Activated gamma-delta T cell treated with Interleukin-2 at 50 U/mL for 16 hours (primary cell): ENCODE data around the gene OR2B6.
"Not testable (repeated sequence)": the region's sequence is repeated elsewhere in the genome, so short reads cannot be mapped to it uniquely, and the experiment has no call there.

ENCODE experiments used
- DNase-seq: peaks from one replicate; pipeline ENCODE4 v3.0.0-alpha.2; 2020

Gene OR2B6

DNA sequence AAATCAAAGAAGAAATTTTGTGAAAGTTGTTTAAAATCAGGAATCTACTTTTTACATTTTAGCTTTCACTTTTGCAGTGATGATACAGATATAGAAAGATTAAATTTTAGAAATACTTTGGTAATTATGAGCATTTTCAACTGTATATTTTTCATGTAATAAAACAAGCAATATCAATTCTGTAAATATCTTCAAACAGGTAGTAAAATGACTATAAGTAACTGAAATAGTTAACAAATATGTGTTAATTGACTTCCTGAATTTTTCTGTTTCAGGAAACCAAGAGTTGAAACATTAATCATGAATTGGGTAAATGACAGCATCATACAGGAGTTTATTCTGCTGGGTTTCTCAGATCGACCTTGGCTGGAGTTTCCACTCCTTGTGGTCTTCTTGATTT, at the start of gene OR2B6:
Gene OR2B6 (plus strand): TSS at position 301 of the 400 bp plus-strand sequence. CDS start 0 bp downstream, at position 301.
- DNase-seq: no peak

DNA sequence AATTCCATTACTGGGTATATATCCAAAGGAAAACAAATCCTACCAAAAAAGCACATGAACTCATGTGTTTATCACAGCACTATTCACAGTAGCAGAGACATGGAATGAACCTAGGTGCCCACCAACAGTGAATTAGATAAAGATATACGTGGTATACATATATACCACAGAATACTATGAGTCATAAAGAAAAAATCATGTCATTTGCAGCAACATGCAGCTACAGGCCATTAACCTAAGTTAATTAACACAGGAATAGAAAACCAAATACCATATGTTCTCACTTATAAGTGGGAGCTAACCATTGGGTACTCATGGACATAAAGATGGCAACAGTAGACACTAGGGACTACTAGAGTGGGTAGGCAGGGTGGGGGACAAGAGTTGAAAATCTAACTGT, 49.0 kb upstream of the OR2B6 start:
- no peak for DNase-seq

DNA sequence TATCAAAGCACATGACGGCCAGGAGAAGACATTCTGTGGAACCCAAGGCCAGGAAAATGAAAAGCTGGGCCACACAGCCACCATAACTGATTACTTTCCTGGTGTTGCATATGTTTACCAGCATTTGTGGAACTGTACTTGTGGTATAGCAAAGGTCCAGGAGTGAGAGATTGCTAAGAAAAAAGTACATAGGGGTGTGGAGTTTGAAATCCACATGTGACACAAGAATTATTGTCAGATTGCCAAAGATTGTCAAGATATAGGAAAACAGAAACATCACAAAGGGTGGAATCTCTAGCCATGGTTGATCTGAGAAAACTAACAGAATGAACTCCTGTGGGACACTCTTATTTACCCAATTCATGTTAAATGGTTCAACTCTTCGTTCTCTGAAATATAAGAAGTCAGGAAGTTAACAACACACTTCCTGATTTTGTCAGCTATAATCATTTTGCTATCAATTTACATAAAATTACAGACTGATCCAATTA, 45.0 kb upstream of the OR2B6 start, which contains the start of gene OR2B2:
Gene OR2B2 (minus strand): TSS at position 441 of the 491 bp plus-strand sequence. CDS start 77 bp downstream, at position 364.
- DNase-seq: no peak

DNA sequence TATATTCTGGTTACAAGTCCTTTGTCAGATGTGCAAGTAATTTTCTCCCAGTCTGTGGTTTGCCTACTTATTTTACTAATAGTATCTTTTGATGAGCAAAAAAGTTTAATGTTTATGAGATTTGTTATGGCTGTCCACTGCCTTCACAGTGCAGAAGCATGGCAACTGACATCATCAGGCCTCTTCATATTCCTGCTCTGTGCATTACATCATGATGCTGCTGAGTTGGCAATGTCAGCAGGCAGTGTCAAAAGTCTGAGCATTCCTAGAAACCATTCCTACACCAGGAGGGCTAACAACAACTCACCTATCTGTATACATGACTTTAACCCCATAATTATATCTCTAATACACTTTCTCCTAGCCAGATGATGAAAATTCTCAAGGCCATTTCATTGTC, 34.1 kb upstream of the OR2B6 start:
- no peak for DNase-seq

DNA sequence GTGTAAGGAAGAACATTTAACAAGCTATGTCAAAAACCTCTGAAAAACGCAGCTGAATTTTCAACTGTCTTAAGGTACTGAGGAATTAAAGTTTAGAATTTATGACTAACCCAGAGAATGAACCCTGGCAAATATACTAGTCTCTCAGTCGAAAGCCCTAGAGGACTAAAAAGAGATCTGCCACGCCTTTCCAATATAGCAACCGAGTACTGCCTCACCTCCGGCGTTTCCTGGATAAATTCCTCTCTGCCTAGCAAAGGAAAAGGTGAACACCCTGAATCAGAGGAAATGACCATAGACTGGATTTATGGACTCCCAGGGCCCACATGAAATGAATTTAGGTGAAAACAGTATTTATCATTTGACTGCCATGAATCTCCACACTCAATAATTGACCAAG, 32.9 kb upstream of the OR2B6 start:
- no peak for DNase-seq

DNA sequence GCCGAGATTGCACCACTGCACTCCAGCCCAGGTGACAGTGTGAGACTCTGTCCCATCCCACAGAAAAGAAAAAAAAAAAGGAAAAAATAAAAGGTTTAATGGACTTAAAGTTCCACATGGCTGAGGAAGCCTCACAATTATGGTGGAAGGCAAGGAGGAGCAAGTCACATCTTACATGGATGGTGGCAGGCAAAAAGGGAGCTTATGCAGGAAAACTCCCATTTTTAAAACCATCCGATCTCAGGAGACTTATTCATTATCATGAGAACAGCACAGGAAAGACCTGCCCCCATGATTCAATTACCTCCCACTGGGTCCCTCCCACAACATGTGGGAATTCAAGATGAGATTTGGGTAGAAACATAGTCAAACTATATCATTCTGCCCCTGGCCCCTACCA, 29.0 kb upstream of the OR2B6 start:
- not testable (repeated sequence) for DNase-seq

DNA sequence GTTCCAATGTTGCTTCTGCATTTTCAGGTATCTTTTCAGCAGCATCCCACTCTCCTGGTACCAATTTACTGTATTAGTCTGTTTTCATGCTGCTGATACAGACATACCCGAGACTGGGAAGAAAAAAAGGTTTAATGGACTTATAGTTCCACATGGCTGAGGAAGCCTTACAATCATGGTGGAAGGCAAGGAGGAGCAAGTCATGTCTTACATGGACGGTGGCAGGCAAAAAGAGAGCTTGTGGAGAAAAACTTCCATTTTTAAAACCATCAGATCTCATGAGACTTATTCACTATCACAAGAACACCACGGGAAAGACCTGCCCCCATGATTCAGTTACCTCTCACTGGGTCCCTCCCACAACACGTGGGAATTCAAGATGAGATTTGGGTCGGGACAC, 27.1 kb upstream of the OR2B6 start:
- DNase-seq: not testable (repeated sequence)

DNA sequence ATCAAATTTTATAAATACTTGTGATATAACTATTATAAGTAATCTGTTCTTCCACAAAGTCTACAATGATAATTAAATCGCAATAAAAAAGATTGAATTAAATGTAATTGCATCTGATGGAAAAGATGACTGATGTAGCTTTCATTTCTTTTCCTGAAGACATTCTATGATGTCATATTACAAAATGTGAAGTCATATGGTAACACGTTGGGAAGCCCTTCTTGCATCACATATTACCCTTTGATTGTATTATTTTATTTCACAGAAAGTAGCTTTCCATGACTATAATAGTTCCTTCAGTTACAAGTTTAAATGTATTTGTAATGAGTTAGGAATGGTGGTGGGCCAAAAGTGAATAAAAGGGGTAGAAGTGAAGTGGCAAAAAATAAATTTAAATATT, 25.8 kb upstream of the OR2B6 start:
- DNase-seq: no peak

DNA sequence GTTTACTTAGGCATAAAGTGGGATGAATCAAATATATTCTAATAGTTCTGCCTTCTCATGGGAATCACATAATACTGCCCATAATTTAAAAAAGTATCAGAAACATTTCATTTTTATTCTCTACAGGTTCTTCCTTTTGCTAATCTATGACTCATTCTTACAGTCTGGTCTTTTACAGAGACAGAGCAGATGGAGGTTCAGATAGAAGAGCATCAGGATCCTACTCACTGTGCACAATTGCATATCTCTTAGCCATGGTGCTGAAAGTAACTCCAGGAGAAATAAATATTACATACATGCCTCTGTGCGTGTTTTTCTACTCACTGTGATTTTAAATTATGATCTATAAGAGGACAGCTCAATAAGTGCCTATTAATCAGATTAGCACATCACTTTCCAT, 16.3 kb upstream of the OR2B6 start:
- no peak for DNase-seq

DNA sequence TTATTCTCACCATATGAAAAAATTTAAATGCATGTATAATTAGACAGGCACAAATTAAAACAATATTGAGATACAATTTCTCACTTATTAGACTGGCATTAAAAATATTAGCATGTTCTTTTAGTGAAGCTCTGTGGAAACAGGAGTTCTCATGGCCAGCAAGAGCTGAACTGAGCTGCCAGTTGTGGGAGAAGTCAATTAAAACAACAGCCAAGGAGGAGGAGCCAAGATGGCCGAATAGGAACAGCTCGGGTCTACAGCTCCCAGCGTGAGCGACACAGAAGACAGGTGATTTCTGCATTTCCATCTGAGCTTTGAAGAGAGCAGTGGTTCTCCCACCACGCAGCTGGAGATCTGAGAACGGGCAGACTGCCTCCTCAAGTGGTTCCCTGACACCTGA, 14.0 kb upstream of the OR2B6 start:
- not testable (repeated sequence) for DNase-seq

DNA sequence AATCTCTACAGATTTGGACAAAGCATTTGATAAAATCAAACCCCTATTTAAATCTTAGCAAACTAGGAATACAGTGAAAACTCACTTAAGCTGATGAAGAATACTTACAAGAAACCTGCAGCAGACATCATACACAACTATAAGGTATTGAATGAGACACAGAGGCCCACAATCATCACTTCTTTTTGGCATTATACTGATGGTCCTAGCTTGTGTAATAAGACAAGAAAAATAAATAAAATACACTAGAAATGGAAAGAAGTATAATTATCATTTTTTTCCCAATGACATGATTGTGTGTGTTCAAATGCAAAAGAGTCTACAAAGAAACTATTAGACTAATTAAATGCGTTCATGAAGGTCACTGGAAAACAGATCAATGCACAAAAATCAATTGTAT, 8.8 kb upstream of the OR2B6 start:
- DNase-seq: no peak

DNA sequence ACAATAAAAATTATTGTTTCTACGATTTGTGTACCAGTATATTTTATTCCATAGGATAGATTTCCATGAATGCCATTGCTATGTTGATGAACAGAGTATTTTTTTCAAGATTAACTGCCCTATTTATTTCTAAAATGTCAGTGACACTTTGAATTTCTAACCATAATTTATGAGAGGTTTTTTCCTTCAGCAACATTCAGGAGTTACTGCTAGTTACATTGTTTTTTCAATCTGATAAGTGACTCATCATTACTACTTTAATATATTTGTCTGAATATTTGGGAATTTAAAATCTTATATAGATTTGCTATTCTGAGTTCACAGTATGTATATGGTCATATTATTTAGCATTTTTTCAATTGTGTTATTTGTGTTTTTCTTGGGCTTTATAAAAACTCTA, 6.0 kb upstream of the OR2B6 start:
- DNase-seq: no peak

DNA sequence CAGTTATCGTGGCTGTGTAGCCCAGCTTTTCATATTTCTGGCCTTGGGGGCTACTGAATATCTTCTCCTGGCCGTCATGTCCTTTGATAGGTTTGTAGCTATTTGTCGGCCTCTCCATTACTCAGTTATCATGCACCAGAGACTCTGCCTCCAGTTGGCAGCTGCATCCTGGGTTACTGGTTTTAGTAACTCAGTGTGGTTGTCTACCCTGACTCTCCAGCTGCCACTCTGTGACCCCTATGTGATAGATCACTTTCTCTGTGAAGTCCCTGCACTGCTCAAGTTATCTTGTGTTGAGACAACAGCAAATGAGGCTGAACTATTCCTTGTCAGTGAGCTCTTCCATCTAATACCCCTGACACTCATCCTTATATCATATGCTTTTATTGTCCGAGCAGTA, 475 bp downstream of the OR2B6 start:
- no peak for DNase-seq

DNA sequence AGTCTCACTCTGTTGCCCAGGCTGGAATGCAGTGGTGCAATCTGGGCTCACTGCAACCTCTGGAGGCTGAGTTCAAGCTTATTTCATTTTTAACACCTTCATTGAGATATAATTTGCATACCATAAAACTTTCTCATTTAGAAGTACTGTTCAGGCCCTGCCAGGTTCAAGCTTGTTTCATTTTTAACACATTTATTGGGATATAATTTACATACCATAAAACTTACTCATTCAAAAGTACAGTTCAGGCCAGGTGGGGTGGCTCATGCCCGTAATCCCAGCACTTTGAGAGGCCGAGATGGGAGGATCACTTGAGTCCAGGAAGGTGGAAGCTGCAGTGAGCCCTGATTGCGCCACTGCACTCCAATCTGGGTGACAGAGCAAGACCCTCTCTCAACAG, 5.5 kb downstream of the OR2B6 start:
- no peak for DNase-seq

DNA sequence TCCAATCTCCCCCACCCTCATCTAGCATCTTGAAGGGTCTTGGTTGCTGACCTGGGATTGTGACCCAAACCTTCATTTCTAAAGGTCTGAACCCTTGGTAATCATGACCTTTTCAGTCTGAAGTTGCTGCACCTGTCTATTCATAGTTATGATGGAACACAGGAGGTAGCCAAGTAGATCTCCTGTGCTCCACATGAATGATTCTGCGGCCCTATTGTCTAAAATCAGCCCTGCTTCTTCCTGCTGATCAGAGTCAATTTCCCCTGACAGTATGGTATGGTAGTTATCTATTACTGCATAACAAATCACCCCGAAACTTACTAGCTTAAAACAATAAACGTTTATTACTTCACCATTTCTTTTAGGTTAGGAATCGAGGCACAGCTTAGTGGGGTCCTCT, 9.0 kb downstream of the OR2B6 start:
- DNase-seq: no peak

DNA sequence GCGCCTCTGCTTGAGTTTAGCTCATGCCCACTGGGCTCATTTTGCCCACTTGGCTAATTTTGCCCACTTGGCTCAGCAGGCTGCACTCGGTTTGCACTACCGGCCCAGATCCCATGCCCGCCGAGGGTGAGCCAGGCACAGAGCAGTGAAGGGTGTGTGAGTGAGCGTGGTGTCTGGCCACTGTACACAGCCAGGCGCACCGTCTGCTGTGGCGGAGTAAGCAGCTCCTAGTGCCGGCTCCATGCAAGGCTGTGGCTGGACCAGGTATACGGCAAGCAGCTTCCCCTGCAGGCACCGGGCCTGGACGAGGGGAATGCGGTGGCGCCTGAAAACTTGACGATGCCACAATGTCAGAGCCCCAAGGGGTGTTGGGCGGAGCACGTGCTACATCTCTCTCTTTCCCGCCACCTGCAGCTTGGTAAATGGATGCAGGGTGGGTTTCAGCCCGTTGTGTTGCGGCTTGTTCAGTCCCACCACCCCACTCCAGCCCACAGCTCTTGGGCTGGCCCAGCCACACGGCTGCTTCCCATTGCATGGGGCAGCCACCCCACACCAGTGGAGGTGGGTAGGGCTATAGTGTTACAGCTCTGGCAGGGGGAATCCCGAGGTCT, 9.9 kb downstream of the OR2B6 start:
- no peak for DNase-seq

DNA sequence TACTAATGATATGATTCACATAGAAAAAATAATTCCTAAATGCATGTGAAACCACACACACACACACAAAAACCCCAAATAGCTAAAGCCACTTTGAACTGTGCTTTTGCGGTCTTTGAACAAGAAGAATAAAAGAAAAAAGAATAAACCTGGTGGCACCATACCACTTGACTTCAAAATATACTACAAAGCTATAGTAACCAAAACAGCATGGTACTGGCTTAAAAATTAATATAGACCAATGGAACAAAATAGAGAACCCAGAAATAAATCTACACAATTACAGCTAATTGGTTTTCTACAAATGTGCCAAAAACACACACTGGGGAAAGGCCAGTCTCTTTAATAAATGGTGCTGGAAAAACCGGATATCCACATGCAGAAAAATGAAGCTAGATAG, 13.4 kb downstream of the OR2B6 start:
- DNase-seq: no peak

DNA sequence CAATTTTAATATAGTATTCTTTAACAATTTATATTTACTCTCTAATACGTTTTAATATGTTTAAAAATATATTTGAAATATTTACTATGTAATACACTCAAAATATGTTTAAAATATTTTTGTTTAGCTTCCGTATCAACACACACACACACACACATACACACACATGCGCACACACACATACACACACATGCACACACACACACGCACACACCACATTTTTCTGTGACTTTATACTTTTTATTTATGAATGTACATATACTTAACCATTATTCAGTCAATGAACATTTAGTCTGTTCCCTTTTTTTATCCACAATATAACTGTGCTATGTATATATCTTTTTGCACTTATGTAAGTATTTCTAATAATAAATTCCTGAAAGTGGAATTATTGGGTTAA, 15.7 kb downstream of the OR2B6 start:
- DNase-seq: no peak

DNA sequence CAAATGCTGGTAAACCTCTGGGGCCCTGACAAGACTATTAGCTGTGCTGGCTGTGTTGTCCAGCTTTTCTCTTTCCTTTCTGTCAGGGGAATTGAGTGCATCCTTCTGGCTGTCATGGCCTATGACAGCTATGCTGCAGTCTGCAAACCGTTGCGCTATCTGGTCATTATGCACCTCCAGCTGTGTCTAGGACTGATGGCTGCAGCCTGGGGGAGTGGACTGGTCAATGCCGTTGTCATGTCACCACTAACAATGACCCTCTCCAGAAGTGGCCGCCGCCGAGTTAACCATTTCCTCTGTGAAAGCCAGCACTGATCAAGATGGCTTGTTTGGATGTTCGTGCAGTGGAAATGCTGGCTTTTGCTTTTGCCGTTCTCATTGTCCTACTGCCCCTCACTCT, 20.3 kb downstream of the OR2B6 start:
- no peak for DNase-seq

DNA sequence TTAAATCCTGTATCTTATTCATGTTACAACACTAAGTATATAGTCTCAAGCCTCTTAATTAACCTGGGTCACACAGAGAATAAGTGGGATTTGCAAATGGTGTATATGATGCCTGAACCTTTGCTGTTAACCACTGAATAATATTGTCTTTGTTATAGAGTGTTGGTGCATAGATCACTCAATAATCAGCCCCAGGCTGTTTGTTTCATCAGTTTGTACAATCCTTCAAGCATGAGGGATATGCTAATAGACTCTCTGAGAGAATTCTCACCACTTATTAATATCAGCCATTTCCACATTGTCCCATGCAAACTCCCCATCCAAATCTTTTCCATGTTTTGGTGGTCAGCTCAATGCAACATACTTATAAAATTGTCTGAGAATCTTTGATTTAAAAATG, 21.7 kb downstream of the OR2B6 start:
- DNase-seq: no peak

DNA sequence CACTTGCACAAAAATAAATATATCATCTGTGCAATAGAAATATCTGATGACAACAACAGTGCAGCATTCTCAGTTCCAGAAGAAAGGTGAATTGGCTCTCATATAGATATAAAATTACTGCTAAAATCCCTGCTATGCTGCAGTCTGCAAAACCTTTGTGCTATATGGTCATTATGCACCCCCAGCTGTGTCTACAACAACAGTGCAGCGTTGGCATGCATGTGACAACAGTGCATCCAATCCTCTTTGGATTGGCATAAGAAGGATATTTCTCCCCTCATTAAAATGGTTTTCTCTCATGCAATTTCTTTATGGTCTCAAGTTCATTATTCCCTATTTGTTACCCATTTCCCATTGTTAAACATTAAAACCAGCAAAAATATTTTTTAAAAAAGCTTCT, 23.1 kb downstream of the OR2B6 start:
- DNase-seq: no peak

DNA sequence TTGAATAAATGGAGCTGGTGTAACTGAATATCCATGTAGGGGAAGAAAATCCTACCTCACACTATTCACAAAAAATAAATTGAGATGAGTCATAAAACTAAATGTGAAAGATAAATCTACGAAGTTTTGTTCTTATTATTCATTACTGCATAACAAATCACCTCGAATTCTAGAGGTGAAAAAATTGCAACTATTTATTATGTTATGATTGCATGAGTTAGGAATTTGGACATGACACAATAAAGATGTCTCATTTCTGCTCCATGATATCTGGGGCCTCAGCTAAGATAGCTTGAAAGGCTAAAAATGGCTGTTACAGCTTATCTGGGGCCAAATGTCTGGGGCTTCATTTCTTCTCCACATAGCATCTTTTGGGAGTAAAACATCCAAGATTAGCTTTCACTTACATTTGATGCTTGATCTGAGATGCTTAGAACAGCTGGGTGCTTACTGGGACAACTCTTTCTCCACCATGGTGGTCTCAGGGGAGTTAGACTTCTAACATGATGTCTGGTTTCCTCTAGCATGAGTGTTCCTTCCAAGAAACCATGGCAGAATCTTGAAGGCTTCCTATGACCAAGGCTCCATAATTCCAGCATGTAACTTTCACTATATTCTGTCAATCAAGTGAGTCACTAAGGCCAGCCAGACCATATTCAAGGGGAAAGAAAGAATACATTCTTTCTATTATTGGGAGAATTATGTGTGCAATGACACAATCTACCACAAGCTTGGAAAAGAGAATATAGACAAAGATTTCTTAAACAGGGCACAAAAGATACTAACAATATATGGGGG, 30.1 kb downstream of the OR2B6 start:
- DNase-seq: no peak

DNA sequence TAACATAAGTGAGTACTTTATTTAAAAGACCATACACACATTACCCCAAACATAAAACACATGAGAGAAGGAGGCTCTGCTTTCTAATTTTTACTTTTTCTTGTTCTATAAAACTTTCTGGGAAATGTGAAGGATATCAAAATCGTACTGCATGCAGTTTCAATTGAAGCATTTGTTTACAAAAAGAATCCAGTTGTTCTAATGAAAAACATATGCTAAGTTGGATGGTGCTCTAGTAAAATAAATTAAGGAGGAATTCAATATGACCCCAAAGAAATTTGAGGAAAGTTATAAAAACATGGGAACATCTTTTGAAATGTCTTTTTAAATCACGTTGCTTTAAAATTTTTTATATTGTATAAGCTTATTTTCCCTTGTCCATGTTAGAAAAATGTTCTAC, 37.6 kb downstream of the OR2B6 start:
- no peak for DNase-seq

DNA sequence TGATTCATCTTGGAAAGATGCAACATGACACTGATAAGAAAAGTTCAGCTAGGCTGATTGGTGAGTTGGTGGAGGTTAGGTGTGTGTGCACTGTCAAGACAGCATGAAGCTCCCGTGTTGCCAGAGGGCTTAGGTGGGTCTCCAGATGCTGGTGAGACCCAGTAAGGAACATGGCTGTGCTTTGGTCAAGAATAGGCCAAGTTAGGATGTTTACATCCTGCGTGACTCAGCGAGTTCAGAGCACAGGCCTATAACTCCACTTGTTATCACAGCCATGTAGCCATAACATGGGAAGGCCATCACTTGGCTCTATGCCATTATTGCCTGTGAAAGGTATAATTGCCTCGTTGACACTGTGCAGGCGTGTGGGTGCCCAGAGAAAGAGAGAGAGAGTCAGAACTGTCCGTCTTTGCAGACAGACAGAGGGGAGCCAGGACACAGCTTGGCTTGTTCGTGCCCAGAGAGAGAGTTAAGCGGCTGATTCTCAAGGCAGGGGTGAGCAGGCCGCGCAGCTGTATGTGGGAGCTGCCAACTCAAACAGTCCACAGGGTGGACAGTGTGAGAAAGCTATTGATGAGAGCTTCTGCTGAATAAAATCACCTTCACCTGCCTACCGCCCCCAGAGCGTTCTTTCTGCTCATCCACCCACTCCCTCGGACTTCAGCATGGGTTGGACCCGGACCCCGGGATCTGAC, 43.5 kb downstream of the OR2B6 start:
- DNase-seq: no peak
